HepG2 (cell line): Measurements from ENCODE around the gene ST7L. TPM values are rescaled to one million over a fixed set of nuclear protein-coding genes. Genes with fewer than 3 reads are reported as not detected.

Experiments
- ATAC-seq: fragments of 200-7000 bp; cut with Tn5 transposase; 3 replicates; pipeline ENCODE4 v1.9.1; 2020; ENCODE audit warnings: mild to moderate bottlenecking, moderate library complexity
- BruUV-seq: library from RNA; stranded (reverse); fragments of 400-500 nt; replicated peaks from 2 replicates; lab custom pipeline; 2021; lab: Mats Ljungman, UMichigan
- CTCF ChIA-PET: fragments of 300-600 bp; formaldehyde crosslinking; extraction: SDS; loops from one replicate; lab custom pipeline; 2021; ENCODE audit warnings: low total read pairs, inconsistent platforms, low intra/inter-chr PET ratio; lab: Yijun Ruan, JAX
- POLR2A ChIA-PET: fragments of 350-600 bp; sonication (Branson Sonifier 250); formaldehyde crosslinking; loops from one replicate; lab custom pipeline; 2020; ENCODE audit warnings: antibody characterized with exemption, inconsistent platforms; lab: Yijun Ruan, JAX
- DNase-seq: peaks from one replicate; pipeline ENCODE4 v3.0.0-alpha.2; 2015; ENCODE audit warnings: low spot score
- FAIRE-seq: peaks from 3 replicates; lab custom pipeline; 2011; peaks lifted over from hg19 to GRCh38; lab: Jason Lieb, UNC
- H2AFZ ChIP-seq: one replicate; pipeline ENCODE4 v1.6.1; 2011; ENCODE audit warnings: low read length, inconsistent platforms
- H3K27ac ChIP-seq: fragments of 300-600 bp; 3 replicates; pipeline ENCODE4 v1.8.0; 2011; ENCODE audit warnings: mixed run types, mild to moderate bottlenecking, mixed read lengths, low read length, inconsistent platforms; ENCODE audit not compliant: insufficient read depth; ENCODE audit errors: extremely low read length
- H3K27me3 ChIP-seq, 2 experiments: fragments of 200-600 bp in 1 of 2; 2 replicates in 1 of 2; 3 replicates in 1 of 2; pipeline versions ENCODE4 v1.6.0 to v1.8.0; 2011; ENCODE audit warnings: low read length in 2 of 2, mild to moderate bottlenecking in 2 of 2, moderate library complexity in 2 of 2, inconsistent platforms in 1 of 2; ENCODE audit not compliant: insufficient read depth in 2 of 2, control insufficient read depth in 1 of 2
- H3K36me3 ChIP-seq, 2 experiments: fragments of 200-600 bp in 1 of 2; replicated peaks in 1 of 2; 2 replicates in 1 of 2; 3 replicates in 1 of 2; pipeline versions ENCODE4 v1.5.1 to v1.8.0; 2011; ENCODE audit warnings: low read length in 2 of 2, inconsistent platforms in 1 of 2; ENCODE audit not compliant: insufficient read depth in 2 of 2, control insufficient read depth in 1 of 2
- H3K4me1 ChIP-seq: 2 replicates; pipeline ENCODE4 v1.5.1; 2012; ENCODE audit warnings: low read length, inconsistent platforms; ENCODE audit not compliant: insufficient read depth
- H3K4me2 ChIP-seq: 2 replicates; pipeline ENCODE4 v1.6.0; 2011; ENCODE audit warnings: low read depth, low read length, inconsistent platforms
- H3K4me3 ChIP-seq, 3 experiments: fragments of 200-600 bp in 1 of 3; sonication (generic), shearing (Covaris generic) in 1 of 3; replicated peaks in 1 of 3; 2 replicates each; pipeline ENCODE4 v1.5.1; 2011 to 2016; ENCODE audit warnings: low read length in 3 of 3, inconsistent platforms in 2 of 3, low read depth in 2 of 3, mild to moderate bottlenecking in 2 of 3, control low read depth in 1 of 3, mixed read lengths in 1 of 3; ENCODE audit not compliant: insufficient read depth in 1 of 3
- H3K79me2 ChIP-seq: one replicate; pipeline ENCODE4 v1.6.1; 2011; ENCODE audit warnings: low read length, inconsistent platforms; ENCODE audit not compliant: insufficient read depth
- H3K9ac ChIP-seq: 2 replicates; pipeline ENCODE4 v1.6.0; 2011; ENCODE audit warnings: mild to moderate bottlenecking, low read depth, low read length, inconsistent platforms; ENCODE audit not compliant: insufficient read depth
- H3K9me3 ChIP-seq: 2 replicates; pipeline ENCODE4 v1.5.1; 2012; ENCODE audit warnings: mild to moderate bottlenecking, low read length
- H4K20me1 ChIP-seq: 2 replicates; pipeline ENCODE4 v1.6.0; 2011; ENCODE audit warnings: inconsistent platforms, mild to moderate bottlenecking, low read length, moderate library complexity; ENCODE audit not compliant: insufficient read depth
- WGBS: methylation state at CpG from one replicate; pipeline ENCODE4 v1.1.6; 2017; ENCODE audit warnings: low lambda C conversion rate; 5-methylcytosine and 5-hydroxymethylcytosine counted together
- in situ Hi-C: cut with HindIII; loops from 2 replicates; pipeline ENCODE4 v1.10.0; 2017; ENCODE audit warnings: low pct_unique_long_range_greater_than_20kb; ENCODE audit not compliant: extremely low pct_ligation_motif_present
- intact Hi-C: fragments of 100-400 bp; cut with micrococcal nuclease; formaldehyde crosslinking; loops from one replicate; pipeline ENCODE4 v1.10.0; 2022; ENCODE audit not compliant: unreplicated experiment
- polyA plus RNA-seq, 8 experiments: library from polyadenylated mRNA; depleted of rRNA in 3 of 8; stranded (reverse) in 7 of 8; unstranded in 1 of 8; fragments of >200 nt; fragmentation: Illumina TruSeq in 4 of 8; extraction: Trizol in 4 of 8; gene quantifications; 2 replicates each; pipeline versions ENCODE4 v1.2.1 to v1.2.3, GENCODE V29; 2011 to 2016; ENCODE audit warnings: low read depth in 4 of 8, missing spikeins in 1 of 8, mixed read lengths in 1 of 8; ENCODE audit not compliant: insufficient read depth in 1 of 8
- total RNA-seq, 5 experiments: library from RNA; depleted of rRNA; stranded (reverse); fragments of >200 nt; fragmentation: Illumina TruSeq; extraction: Trizol; gene quantifications; 2 replicates each; pipeline ENCODE4 v1.2.3, GENCODE V29; 2016; ENCODE audit warnings: low read depth in 1 of 5
- TF ChIP-seq, protein P1 (sequence below): sonication (generic); formaldehyde crosslinking; IDR thresholded peaks from 2 replicates; pipeline ENCODE4 v1.5.0; 2020; ENCODE audit warnings: mild to moderate bottlenecking, missing genetic modification reagents
- TF ChIP-seq, protein P2 (sequence below): sonication (generic); formaldehyde crosslinking; IDR thresholded peaks from 2 replicates; pipeline ENCODE4 v1.4.0; 2020; ENCODE audit warnings: missing genetic modification reagents

The ST7L gene
- total and polyA plus RNA-seq, 2 of the 13 experiments (the other 11 are each of a cell fraction or from before 2014, with no cell fraction given), result 8.6 to 19.9 TPM

DNA sequence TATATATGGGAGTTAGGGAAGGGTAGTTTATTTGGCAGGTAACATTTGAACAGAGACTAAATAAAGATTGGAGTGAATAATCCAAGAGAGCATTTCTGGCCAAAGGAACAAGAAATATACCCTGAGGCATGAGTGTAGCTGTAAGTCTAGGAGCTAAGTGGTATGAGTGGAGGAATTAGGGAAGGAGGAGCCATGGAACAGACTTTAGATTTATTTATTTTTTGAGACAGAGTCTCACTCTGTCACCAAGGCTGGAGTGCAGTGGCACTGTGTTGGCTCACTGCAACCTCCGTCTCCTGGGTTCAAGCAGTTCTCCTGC is 19.1 kb upstream of the ST7L start:
- H3K4me2 ChIP-seq, result peak overlapping the region; percentile 48
- H3K9ac ChIP-seq, result no peak overlapping the region
- intact Hi-C loops, result no loop called here
- TF ChIP-seq, protein P1, sequence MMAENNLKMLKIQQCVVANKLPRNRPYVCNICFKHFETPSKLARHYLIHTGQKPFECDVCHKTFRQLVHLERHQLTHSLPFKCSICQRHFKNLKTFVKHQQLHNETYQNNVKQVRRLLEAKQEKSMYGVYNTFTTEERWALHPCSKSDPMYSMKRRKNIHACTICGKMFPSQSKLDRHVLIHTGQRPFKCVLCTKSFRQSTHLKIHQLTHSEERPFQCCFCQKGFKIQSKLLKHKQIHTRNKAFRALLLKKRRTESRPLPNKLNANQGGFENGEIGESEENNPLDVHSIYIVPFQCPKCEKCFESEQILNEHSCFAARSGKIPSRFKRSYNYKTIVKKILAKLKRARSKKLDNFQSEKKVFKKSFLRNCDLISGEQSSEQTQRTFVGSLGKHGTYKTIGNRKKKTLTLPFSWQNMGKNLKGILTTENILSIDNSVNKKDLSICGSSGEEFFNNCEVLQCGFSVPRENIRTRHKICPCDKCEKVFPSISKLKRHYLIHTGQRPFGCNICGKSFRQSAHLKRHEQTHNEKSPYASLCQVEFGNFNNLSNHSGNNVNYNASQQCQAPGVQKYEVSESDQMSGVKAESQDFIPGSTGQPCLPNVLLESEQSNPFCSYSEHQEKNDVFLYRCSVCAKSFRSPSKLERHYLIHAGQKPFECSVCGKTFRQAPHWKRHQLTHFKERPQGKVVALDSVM (CRISPR knock-in tag), result peak; percentile 73; the same call in 1 of the 2 replicates
- TF ChIP-seq, protein P2, sequence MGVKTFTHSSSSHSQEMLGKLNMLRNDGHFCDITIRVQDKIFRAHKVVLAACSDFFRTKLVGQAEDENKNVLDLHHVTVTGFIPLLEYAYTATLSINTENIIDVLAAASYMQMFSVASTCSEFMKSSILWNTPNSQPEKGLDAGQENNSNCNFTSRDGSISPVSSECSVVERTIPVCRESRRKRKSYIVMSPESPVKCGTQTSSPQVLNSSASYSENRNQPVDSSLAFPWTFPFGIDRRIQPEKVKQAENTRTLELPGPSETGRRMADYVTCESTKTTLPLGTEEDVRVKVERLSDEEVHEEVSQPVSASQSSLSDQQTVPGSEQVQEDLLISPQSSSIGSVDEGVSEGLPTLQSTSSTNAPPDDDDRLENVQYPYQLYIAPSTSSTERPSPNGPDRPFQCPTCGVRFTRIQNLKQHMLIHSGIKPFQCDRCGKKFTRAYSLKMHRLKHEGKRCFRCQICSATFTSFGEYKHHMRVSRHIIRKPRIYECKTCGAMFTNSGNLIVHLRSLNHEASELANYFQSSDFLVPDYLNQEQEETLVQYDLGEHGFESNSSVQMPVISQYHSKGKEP (CRISPR knock-in tag), result no peak
- WGBS, result 100% methylated on average over 1 of the region's 1 CpG
- no peaks in the 10 kb centered on the region for H3K27me3 ChIP-seq
- H3K9me3 ChIP-seq, result no peaks in the 10 kb centered on the region
- H3K4me3 ChIP-seq, result no peak overlapping the region; a peak in 1 of 6 replicates
- ATAC-seq, result peak; percentile 43; the same call in 2 of the 3 replicates
- no peak overlapping the region for H2AFZ ChIP-seq
- H4K20me1 ChIP-seq, result peaks cover 44% of the 10 kb centered on the region
- peaks cover 75% of the 10 kb centered on the region for H3K4me1 ChIP-seq
- no peak for DNase-seq
- no TSS peak for BruUV-seq
- CTCF ChIA-PET, result no interaction called here
- no peak for FAIRE-seq
- POLR2A ChIA-PET, result interaction anchor here (1.3 to 2.2 kb wide), 4 partner anchors 9 to 61 kb away, joined by 3 to 13 read pairs (median 8); partner anchors contain the start of genes MOV10 and ST7L
- no peaks in the 10 kb centered on the region; a peak in 1 of 5 replicates for H3K36me3 ChIP-seq
- peaks cover 78% of the 10 kb centered on the region for H3K79me2 ChIP-seq
- H3K27ac ChIP-seq, result peak overlapping the region; percentile 64
- in situ Hi-C loops, result no loop called here
